Stimulated activated naive CD8-positive, alpha-beta T cell treated with anti-CD3 and anti-CD28 coated beads, Interleukin-15, Interleukin-2, amounts not matched to agents 100 ng/mL and 50 ng/mL, for 24 hours (primary cell): ENCODE measurements around the gene PRDM5.
"Not testable (repeated sequence)": the region's sequence is repeated elsewhere in the genome, so short reads cannot be mapped to it uniquely, and the experiment has no call there.

Source experiments
- H3K27ac Mint-ChIP-seq: one replicate; pipeline ENCODE4 v1.8.0; 2021; ENCODE audit warnings: mild to moderate bottlenecking, mixed read lengths
- H3K27me3 Mint-ChIP-seq: one replicate; pipeline ENCODE4 v1.8.0; 2021; ENCODE audit warnings: mixed read lengths
- H3K36me3 Mint-ChIP-seq: one replicate; pipeline ENCODE4 v1.8.0; 2021; ENCODE audit warnings: low read depth, mixed read lengths
- H3K4me1 Mint-ChIP-seq: one replicate; pipeline ENCODE4 v1.8.0; 2021; ENCODE audit warnings: low read depth, mixed read lengths
- H3K4me3 Mint-ChIP-seq: one replicate; pipeline ENCODE4 v1.8.0; 2021; ENCODE audit warnings: mild to moderate bottlenecking, mixed read lengths
- H3K9me3 Mint-ChIP-seq: one replicate; pipeline ENCODE4 v1.8.0; 2021; ENCODE audit warnings: mixed read lengths

Gene PRDM5

DNA sequence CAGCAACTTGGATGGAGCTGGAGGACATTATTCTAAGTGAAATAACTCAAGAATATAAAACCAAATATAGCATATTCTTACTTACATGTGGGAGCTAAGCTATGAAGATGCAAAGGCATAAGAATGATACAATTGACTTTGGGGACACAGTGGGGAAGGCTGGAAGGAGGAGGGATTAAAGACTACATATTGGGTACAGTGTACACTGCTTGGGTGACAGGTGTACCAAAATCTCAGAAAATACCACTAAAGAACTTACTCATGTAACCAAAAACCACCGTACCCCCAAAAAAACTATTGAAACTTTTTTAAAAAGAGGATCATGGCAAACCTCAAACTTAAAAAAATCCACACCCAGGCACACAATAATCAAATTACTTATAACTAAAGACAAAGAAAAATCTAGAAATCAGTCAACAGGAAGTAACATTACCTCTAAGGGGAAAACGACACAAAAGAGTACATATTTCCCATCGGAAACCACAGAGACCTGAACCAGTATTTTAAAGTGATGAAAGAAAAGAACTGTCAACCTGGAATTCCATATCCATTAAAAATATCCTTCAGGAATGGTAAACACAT is 241.8 kb downstream of the PRDM5 start:
- H3K36me3 Mint-ChIP-seq: no peaks in the 10 kb centered on the region
- H3K4me3 Mint-ChIP-seq: no peak overlapping the region
- no peaks in the 10 kb centered on the region for H3K4me1 Mint-ChIP-seq
- peaks cover 22% of the 10 kb centered on the region for H3K27me3 Mint-ChIP-seq
- peaks cover 7% of the 10 kb centered on the region for H3K9me3 Mint-ChIP-seq
- H3K27ac Mint-ChIP-seq: no peak overlapping the region

DNA sequence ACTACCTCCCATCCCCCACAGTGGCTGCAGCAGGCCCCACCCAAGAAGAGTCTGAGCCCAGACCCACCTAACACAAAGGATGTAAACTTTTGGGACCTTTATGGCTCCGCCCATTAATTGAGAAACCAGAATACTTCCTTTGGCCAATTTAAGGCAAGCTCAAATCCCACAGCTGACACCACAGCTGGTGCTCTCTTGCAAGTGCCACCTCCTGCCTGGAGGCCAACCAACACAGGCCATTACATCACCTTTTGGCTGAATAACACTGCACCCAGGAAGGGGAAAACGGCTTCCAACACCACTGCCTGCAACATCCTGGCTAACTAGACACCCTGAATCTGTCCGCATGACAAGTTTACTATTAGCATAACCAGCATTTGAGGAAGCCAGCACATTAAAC is 248.8 kb downstream of the PRDM5 start:
- Mint-ChIP-seq H3K4me1 (no peaks in the 10 kb centered on the region), H3K27me3 (peaks cover 18% of the 10 kb centered on the region), H3K4me3 (no peak overlapping the region), H3K36me3 (no peaks in the 10 kb centered on the region), H3K27ac (no peak overlapping the region), H3K9me3 (peaks cover 28% of the 10 kb centered on the region)

DNA sequence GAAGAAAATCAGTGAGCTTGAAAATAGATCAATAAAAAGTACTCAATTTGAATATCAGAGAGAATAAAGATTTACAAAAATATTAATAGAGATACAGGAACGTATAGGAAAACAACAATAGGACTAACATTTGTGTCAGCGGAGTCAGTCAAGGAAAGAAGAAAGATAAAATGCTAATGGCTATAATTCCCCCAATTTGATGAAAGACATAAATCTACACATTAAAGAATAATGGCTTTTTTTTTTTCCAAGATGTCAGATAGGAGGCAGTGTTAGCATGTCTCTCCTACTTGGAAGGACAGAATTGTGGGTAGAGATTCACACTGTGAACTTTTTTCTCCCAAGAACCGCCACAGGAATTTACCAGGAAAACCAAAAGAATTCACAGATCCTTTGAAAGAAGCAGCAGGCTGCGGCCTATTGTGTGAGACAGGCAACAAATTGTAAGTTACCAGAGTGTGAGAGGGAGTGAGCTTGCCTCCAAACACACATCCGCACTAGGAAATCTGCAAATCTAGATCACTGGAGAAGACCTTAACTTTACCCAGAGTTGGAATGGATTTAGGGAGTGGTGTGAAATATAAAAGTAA is 249.9 kb downstream of the PRDM5 start:
- Mint-ChIP-seq H3K27me3 (peaks cover 18% of the 10 kb centered on the region), H3K27ac (no peak overlapping the region), H3K4me3 (no peak overlapping the region), H3K4me1 (no peaks in the 10 kb centered on the region), H3K36me3 (no peaks in the 10 kb centered on the region), H3K9me3 (peaks cover 28% of the 10 kb centered on the region)

DNA sequence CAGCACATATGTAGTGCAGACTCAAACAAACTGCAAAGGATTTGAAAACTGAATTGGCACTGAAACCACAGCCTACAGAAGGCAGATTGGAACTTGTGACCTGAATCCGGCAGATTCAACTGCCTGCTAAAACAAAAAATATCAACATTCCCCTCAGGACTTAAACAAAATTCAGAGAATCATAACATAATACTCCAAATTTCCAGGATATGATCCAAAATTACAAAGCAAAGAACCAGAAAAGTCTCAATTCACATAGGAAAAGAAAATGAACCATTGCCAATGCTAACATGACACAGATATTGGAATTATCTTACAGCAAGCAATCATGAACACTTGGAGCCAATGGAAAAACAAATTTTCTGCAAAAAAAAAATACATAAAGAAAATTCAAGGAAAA is 250.4 kb downstream of the PRDM5 start:
- Mint-ChIP-seq H3K4me3 (no peak overlapping the region), H3K9me3 (peaks cover 23% of the 10 kb centered on the region), H3K27me3 (peaks cover 12% of the 10 kb centered on the region), H3K27ac (no peak overlapping the region), H3K4me1 (no peaks in the 10 kb centered on the region), H3K36me3 (no peaks in the 10 kb centered on the region)

DNA sequence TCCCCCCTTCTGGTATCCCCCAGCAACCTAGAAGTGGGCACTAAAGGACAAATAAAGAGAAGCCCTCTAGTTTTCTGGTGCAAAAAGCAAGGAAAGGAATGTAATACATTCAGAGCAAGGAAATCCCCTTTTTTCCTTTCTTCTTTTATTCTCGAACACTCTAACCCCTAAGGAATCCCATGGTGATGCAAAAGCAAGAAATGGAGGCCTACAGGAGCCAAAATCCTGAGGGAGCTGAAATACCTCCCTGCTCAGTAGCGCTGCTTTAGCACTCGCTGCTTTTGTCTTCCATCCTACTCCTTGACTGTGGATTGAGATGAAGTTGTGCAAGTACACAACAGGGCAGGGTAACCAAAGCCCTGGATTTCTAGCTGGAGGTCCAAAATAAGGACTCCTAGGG is 251.0 kb downstream of the PRDM5 start:
- Mint-ChIP-seq H3K27ac (no peak overlapping the region), H3K27me3 (peaks cover 7% of the 10 kb centered on the region), H3K36me3 (no peaks in the 10 kb centered on the region), H3K9me3 (peaks cover 22% of the 10 kb centered on the region), H3K4me3 (no peak overlapping the region), H3K4me1 (no peaks in the 10 kb centered on the region)

GRCh38 chr4:120667102-120667501 is 255.4 kb downstream of the PRDM5 start:
- H3K4me1 Mint-ChIP-seq: no peaks in the 10 kb centered on the region
- H3K36me3 Mint-ChIP-seq: no peaks in the 10 kb centered on the region
- H3K9me3 Mint-ChIP-seq: peaks cover 5% of the 10 kb centered on the region
- no peak overlapping the region for H3K4me3 Mint-ChIP-seq
- peaks cover 2% of the 10 kb centered on the region for H3K27me3 Mint-ChIP-seq
- no peak overlapping the region for H3K27ac Mint-ChIP-seq

- Mint-ChIP-seq H3K36me3 (no peaks in the 10 kb centered on the region), H3K4me1 (no peaks in the 10 kb centered on the region), H3K27me3 (no peaks in the 10 kb centered on the region), H3K27ac (no peak overlapping the region), H3K9me3 (peaks cover 2% of the 10 kb centered on the region), H3K4me3 (no peak overlapping the region)
Observed at GRCh38 chr4:120664851-120665250, 257.7 kb downstream of the PRDM5 start.

DNA sequence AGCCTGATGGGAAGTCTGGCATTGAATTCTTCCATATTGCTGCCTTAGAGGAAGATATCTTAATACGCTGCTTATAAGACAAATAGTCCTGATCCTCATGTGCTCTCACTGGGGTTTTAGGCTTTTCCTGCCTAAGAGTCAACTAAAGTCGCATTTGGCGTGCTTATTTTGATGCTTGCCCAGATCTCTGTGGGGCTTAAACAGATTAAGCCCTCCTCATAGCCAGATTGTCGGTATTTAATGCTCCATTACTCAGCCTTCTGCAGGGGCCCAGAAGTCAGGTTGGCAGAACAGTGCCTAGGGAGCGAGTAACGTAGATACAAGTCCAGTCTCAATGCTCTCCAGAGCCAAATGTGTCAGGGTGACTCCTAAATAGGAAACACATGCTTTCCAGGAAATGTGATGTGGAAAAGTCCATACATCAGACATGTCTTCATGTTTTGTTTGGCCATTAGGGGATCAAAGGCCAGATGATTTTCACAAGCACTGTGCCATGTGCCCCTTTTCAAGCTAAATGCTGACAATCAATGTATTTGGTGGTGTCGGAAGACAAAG is 262.8 kb downstream of the PRDM5 start:
- no peaks in the 10 kb centered on the region for H3K4me1 Mint-ChIP-seq
- no peaks in the 10 kb centered on the region for H3K36me3 Mint-ChIP-seq
- H3K9me3 Mint-ChIP-seq: no peaks in the 10 kb centered on the region
- H3K27ac Mint-ChIP-seq: no peak overlapping the region
- H3K27me3 Mint-ChIP-seq: peaks cover 12% of the 10 kb centered on the region
- H3K4me3 Mint-ChIP-seq: no peak overlapping the region

GRCh38 chr4:120658772-120659171 is 263.8 kb downstream of the PRDM5 start:
- Mint-ChIP-seq H3K9me3 (no peaks in the 10 kb centered on the region), H3K4me3 (no peak overlapping the region), H3K4me1 (no peaks in the 10 kb centered on the region), H3K27ac (no peak overlapping the region), H3K36me3 (no peaks in the 10 kb centered on the region), H3K27me3 (peaks cover 18% of the 10 kb centered on the region)

GRCh38 chr4:120653804-120654573 is 268.5 kb downstream of the PRDM5 start:
- no peaks in the 10 kb centered on the region for H3K9me3 Mint-ChIP-seq
- H3K4me3 Mint-ChIP-seq: no peak overlapping the region
- H3K36me3 Mint-ChIP-seq: no peaks in the 10 kb centered on the region
- H3K27me3 Mint-ChIP-seq: peaks cover 15% of the 10 kb centered on the region
- H3K27ac Mint-ChIP-seq: no peak overlapping the region
- no peaks in the 10 kb centered on the region for H3K4me1 Mint-ChIP-seq

DNA sequence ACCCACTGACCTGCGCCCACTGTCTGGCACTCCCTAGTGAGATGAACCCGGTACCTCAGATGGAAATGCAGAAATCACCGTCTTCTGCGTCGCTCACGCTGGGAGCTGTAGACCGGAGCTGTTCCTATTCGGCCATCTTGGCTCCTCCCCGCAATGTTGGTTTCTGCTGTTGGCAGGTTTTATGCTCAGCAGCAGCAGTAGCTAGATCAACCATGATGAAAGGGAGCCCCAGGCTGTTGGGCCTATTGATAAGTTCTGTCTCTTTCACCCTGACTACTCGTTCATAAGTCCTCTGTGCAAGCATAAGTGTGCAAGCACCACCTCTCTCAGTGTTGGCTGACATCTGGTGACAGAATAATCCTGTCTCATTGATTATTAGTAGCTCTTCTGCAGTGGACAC is 274.2 kb downstream of the PRDM5 start:
- not testable (repeated sequence) for H3K9me3 Mint-ChIP-seq, H3K4me3 Mint-ChIP-seq, H3K4me1 Mint-ChIP-seq, H3K27ac Mint-ChIP-seq, H3K36me3 Mint-ChIP-seq
- H3K27me3 Mint-ChIP-seq: peaks cover 11% of the 10 kb centered on the region
